Cerebellar nuclear complex (tissue), 1 donor: ENCODE data around the gene OR51M1.
A peak's percentile ranks its signal among the peaks of the same experiment; 100 is the strongest.
"Not testable (repeated sequence)": the region's sequence is repeated elsewhere in the genome, so short reads cannot be mapped to it uniquely, and the experiment has no call there.

ENCODE experiments used
- DNase-seq, 2 experiments: peaks; one replicate each; lab custom pipeline; 2025; lab: John Stamatoyannopoulos, UW

Gene OR51M1

GRCh38 chr11:5383576-5383975 lies at the start of gene OR51M1:
Gene OR51M1, plus strand, starts transcription at chr11:5383812. Its CDS starts 5,587 bp downstream, at chr11:5389399.
- DNase-seq = no peak

GRCh38 chr11:5335170-5335569 lies 48.4 kb upstream of the OR51M1 start:
- no peak for DNase-seq

DNA sequence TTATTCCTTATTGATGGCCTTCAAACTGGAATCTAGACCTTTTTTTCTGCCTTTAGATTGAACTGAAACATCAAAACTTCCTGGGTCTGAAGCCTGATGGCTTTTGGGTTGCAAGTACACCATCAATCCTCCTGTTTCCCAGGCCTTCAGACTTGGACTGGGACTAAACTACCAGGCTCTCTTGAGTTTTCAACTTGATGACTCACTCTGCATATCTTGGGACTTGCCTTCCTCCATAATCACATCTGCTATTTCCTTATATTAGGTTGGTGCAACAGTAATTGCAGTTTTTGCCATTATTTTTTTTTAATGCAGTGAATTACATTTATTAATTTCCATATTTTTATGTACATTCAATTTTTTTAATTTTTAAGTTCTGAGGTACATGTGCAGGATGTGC lies 47.3 kb upstream of the OR51M1 start:
- no peak for DNase-seq

DNA sequence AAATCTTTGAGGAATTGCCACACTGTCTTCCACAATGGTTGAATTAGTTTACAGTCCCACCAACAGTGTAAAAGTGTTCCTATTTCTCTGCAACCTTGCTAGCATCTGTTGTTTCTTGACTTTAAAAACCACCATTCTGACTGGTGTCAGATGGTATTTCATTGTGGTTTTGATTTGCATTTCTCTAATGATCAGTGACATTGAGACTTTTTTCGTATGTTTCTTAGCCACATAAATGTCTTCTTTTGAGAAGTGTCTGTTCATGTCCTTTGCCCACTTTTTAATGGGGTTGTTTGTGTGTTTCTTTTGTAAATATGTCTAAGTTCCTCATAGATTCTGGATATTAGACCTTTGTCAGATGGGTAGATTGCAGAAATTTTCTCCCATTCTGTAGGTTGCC lies 46.4 kb upstream of the OR51M1 start:
- not testable (repeated sequence) for DNase-seq

DNA sequence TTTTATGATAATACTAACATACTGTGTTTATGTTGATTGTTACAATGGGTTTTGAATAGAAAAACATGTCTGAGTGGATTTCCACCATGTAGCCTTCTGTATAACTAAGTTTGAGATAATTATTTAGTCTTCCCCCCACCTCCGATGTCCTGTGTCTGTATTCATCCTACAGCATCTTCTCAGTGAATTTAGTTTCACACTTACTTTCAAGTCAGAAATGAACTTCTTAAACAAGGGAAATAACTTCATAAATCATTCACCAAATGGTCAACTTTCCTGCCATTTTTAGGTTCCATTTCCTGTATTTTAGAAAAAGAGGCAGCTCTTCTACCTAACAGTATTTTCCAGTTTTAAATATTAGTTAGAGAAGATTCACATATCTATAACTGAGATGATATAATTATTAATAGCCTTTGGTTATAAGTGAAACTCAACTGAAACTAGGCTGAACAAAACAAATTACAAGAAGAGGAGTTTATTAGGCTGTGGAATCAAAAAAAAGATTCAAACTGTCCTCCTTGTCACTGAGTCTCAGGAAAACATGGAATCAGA lies 43.8 kb upstream of the OR51M1 start:
- no peak for DNase-seq

DNA sequence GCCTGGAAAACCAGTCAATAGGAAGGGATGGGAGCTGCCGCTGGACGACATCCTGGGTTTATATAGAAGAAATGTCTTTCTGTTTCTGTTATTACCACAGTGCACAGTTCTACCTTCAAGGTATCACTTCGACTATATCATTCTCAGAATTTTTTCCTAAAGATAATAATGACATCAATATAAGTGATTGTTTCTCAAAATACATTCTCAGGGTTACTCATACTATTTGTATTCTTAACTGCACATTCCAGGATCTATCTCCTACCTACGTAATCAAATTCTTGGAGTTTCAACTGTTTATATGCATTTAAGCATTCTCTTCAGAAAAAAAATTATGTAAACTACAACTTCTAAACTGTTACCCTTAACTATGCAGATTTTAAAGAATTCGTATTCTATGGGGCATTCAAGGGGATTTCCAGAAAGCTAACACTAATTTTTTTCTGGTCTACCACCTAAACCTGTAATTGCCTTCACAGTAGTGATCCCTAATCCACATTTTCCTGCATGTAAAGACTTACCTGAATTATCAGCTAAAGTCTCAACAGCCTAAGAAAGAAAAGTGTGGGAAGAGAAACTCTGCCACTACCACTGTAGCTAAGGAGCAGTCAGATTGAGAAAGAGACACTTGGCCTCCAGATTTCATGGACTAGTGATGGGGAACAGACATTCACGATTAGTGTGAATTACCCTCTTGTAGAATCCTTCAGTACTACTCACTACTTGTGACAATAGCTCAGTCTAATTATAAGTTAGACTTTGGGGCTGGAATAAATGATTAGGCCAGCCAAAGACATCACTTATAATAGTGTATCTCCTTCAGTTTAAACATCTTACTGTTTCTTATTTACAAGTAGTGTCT lies 39.9 kb upstream of the OR51M1 start, which contains the start of gene OR51B5:
OR51B5 (minus strand) TSS at position 51 of the 862 bp plus-strand sequence; CDS start at position 51, 0 bp downstream.
- no peak for DNase-seq

DNA sequence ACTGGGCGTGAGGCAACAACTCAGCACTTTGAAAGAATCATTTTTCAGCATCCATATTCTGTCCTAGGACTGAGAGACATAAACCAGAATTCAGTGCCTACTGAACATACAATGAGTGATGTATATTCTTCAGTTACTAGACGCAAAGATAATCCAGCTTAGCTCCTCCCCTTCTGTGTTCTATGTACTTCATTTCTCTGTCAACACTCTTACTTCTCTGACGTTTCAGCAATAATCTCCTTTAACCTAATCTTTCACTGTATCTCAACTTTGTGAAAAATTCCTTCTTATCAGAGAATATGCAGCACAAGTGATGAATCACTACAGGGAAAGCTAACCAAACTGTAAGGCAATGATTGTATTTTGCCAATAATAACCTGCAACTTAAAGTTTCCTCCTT lies 37.8 kb upstream of the OR51M1 start:
- DNase-seq = no peak

DNA sequence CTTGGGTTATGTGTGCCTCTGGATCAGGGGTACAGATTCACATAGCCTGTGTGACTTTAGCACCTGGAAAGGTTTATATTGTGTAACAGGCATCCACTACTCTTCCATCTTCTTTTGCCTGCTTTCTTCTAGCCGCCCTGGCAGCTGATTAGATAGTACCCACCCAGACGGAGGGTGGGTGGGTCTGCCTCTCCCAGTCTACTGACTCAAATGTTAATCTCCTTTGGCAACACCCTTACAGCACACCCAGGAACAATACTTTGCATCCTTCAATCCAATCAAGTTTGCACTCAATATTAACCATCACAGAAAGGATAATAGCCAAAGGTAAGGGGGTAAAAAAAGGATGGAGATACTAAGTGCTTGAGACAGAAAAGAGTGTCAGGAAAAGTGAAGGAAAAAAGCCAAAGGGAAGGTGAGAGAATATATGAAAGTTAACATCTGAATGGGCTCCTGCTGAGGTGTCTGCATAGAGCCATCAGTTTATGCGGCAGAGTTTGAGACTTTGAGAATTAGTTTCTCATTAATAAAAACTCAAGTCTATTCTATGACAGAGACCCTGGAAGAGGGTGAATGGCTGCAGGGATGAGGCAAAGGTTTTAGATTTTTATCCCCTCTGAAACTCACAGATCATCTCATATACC lies 34.9 kb upstream of the OR51M1 start:
- DNase-seq = no peak

DNA sequence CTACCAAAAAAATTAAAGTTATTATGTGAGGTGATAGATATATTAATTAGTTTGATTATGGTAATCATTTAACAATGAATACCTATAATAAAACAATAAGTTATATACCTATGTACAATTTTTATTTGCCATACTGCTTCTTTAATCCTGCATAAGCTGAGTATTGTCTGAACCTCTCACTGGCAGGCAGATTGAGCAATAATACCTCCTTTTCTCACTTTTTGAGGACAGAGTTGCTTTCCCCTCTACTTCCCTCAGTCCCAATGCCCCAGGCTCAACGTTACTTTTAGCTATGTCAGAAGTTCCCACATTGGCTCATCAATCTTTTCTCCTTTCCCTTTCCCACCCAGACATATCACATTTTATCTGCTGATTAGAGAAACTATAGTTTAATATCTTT lies 34.1 kb upstream of the OR51M1 start:
- DNase-seq = no peak

DNA sequence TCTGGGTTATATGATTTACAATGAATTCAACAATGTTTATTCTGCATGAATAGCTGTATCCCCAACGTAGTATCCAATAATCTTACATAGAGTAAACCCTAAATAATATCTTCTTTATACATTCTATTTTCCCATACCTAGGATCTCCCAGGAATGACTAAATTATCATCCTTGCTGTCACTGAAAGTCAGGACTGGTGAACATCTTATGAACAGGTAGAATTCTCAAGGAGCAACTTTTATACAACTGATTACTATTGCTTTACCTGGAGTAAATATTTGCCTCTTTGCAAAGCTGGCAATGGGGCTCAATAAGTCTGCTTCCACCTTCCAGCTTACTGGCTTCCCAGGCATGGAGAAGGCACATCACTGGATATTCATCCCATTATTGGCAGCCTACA lies 32.4 kb upstream of the OR51M1 start, which contains the start of gene OR51B6:
OR51B6 (plus strand) TSS at position 301 of the 400 bp plus-strand sequence; CDS start at position 301, 0 bp downstream.
- DNase-seq = no peak

DNA sequence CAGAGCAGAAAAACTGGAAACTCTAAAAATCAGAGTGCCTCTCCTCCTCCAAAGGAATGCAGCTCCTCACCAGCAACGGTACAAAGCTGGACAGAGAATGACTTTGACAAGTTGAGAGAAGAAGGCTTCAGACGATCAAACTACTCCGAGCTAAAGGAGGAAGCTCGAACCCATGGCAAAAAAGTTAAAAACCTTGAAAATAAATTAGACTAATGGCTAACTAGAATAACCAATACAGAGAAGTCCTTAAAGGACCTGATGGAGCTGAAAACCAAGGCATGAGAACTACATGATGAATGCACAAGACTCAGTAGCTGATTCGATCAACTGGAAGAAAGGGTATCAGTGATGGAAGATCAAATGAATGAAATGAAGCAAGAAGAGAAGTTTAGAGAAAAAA lies 27.6 kb upstream of the OR51M1 start:
- DNase-seq = not testable (repeated sequence)

DNA sequence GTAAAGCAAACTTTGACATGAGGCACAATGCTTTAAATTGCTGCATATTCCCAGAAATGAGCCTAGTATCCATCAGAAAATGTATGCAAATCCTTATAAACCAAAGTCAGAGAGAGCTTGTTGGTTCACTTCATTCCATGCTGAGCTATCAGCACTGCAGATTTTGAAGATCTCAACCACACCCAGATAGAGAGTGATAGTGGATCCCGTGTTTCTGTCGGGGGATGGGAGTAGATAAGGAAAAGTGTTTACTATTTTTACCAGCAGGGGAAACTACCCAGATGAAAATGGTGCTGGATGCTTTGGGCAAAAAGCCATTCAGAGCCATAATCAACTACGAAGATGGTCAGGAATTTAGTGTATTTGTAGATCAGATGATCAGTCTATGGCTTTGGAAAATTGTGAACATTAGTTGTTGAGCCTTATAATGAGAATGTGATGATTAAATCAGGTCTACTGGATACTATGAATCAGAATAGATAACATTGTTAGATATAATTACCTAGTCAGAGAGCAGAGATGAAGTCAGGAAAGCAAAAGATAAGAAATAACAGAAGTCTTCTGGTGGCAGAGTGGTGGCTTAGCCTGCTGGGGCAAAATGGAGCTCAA lies 21.5 kb upstream of the OR51M1 start:
- no peak for DNase-seq

DNA sequence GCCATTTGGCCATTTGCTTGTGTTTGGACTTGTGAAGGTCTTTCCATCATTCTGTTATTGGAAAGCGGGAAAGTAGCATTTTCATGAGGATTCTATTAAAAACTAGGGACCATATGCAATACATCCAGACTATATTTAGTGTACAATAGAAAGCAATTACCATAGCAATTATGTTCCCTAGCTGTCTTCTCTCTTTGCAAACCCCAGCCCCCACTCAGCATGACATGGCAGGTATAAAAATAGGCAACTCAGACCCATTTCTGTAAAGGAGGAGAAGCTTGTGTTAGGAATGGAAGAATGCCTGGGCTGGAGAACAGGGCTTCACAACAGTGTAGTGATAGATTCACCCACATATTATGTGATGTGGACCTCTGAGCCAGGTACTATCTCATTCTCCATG lies 19.9 kb upstream of the OR51M1 start:
- no peak for DNase-seq

GRCh38 chr11:5364214-5364613 lies 19.4 kb upstream of the OR51M1 start:
- no peak for DNase-seq

DNA sequence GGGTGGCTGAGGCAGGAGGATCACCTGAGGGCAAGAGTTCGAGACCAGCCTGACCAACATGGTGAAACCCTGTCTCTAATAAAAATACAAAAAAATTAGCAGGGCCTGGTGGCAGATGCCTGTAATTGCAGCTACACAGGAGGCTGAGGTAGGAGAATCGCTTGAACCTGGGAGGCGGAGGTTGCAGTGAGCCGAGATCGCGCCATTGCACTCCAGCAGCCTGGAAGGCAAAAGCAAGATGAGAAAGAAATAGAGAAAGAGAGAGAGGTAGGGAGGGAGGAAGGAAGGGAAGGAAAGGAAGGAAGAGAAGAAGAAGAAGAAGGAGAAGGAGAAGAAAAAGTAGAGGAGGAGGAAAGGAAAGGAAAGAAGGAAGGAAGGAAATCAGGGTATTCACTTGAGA lies 17.2 kb upstream of the OR51M1 start:
- DNase-seq = not testable (repeated sequence)

- DNase-seq = no peak
Measured at GRCh38 chr11:5366856-5367255, 16.8 kb upstream of the OR51M1 start.

DNA sequence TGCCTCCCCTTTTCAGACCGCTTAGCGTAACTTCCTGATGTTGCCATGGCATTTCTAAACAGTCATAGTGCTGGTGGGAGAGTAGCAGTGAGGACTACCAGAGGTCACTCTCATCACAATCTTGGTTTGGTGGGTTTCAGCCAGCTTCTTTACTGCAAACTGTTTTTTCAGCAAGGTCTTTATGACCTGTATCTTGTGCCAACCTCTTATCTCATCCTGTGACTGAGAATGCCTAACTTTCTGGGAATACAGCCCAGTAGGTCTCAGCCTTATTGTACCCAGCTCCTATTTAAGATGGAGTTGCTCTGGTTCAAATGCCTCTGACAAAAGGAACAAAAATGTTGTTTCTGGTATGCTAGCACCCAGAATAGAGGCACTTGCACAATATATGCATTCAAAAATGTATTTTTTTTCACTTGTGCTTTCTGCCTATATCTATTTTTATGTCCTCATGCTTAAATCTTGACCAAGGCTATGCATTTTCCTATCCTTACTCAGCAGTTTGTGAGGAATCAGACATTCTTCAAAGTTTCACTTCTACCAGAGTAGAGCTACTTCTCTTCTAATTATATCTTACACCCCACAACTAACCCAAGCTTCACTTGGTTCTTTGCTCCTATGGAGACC lies 16.1 kb upstream of the OR51M1 start:
- no peak for DNase-seq

- DNase-seq = no peak
Measured at GRCh38 chr11:5368502-5369043, 15.0 kb upstream of the OR51M1 start.

GRCh38 chr11:5369789-5370188 lies 13.8 kb upstream of the OR51M1 start:
- DNase-seq = peak in 1 of 2 experiments; percentile 1

- DNase-seq = no peak
Measured at GRCh38 chr11:5380740-5381342, 2.8 kb upstream of the OR51M1 start.

- no peak for DNase-seq
Measured at GRCh38 chr11:5384335-5384734, 723 bp downstream of the OR51M1 start.
